ENCODE data around the gene SMIM33. TPM values are rescaled to one million over a fixed set of nuclear protein-coding genes. Genes with fewer than 3 reads are reported as not detected.
"Not testable (repeated sequence)": the region's sequence is repeated elsewhere in the genome, so short reads cannot be mapped to it uniquely, and the experiment has no call there.

The SMIM33 gene
- total RNA-seq: under 1 TPM; 0.08 to 0.10 TPM

DNA sequence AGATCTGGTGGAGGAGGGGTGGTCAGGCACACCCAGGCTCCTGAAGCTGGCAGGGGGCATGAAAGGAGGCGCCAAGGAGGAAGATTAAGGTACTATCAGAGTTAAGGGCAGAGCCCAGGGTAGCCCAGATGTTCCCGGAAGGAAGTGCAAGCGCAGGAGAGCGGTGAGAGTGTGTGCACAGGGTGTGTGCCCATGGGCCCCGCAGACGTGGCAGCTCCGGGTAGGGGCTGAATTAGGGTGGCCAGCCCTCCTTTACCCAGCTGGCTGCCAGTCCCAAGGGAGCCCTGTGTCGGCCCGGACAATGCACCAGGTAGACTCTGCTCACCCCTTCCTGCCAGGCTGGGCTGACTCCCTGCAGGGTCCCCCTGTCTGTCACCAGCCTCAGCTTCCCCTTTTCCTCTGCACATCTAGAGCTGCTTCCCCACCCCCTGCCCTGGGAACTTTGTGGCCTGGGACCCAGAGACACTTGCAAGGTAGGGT is at the start of gene SMIM33:
SMIM33 (plus strand) TSS at position 184 of the 480 bp plus-strand sequence; CDS start at position 302, 118 bp downstream.
- ChIA-PET CTCF (interaction anchor here (0.6 to 1.5 kb wide), 7 partner anchors 11 to 368 kb away, joined by 3 to 4 read pairs (median 3); no protein-coding TSS in a partner anchor), POLR2A (interaction anchor here (0.6 to 1.1 kb wide), 4 partner anchors 9 to 196 kb away, joined by 3 to 6 read pairs (median 3); partner anchors contain the start of gene STING1)

DNA sequence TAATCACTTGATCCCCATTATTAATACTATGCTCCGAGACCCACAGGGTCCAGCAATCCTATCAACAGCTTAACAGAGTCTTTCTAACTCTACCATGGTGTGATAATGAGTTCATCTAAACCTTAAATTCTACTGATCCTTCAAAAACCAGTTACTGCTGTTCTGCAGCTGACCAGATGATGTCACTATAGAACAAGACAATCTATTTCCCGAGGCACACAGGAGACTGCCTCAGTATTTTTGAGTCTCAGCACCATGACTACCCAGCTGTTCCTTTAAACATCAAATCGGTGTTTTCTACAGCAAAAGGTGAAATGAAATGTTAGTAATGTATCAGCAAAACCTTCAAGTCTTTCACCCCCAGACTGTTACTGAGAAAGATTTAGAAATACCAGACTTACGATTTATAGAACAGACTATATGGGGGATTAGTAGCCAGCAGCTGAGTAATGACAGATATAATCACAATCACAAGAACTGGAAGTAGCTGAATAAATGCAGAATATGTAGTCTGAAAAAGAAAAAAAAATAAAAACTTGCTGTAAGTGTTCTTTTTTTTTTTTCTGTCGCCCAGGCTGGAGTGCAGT is 48.4 kb upstream of the SMIM33 start:
- ChIA-PET POLR2A (no interaction called here), CTCF (interaction anchor here (0.7 to 9.5 kb wide), 16 partner anchors 10 to 210 kb away, joined by 3 to 163 read pairs (median 3); partner anchors contain the start of gene STING1)

DNA sequence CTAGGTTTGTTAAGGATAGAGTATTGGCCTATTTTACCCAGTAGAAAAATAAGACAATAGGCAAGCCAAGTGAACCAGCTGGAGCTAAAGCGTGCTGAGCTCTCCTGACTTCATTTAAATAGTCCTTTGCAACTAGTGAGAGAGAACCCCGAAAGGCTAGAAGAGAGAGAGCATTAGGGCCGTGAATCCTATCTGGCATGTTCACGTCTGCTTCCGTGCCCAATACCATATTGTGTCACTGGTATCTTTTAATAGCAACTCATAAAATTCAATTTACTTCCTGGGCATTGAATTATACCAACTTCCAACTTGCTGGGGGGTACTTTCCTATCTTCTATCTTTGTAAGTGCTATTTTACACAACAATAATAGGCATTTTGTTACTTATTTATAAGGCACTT is 45.3 kb upstream of the SMIM33 start:
- POLR2A ChIA-PET: interaction anchor here (0.6 to 1.1 kb wide), 2 partner anchors 11 to 112 kb away, joined by 3 to 4 read pairs; no protein-coding TSS in a partner anchor

DNA sequence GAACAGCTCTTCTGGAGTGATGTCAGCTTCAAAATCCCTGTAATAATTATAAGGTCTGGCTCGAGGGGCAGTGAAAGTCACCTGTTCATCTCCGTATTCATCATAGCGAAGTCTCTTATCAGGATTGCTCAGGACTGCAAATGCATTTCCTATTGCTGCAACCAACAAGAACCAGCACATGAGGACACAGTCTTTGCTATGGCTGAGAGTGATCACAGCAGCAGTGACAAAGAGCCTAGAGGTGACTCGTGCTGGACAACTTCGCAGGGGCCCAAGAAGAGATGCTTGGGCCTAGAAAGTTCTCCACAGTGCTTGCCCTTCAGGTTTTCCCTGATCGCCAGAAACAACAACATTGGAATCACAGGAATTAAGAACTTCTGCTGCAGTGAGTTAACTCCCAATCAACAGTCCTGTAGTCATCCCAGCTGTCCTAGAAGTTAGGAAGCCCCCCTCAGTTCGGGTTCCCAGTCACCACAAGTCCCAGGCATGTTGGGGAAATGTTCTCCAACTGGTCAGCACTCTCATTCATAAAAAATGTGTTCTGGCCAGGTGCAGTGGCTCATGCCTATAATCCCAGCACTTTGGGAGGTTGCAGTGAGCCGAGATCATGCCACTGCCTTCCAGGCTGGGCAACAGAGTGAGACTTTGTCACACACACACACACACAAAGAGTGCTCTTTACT is 44.5 kb upstream of the SMIM33 start:
- ChIA-PET POLR2A (no interaction called here), CTCF (interaction anchor here (9.5 kb wide), 1 partner anchor 88 kb away, joined by 163 read pairs; no protein-coding TSS in a partner anchor)

More for the DNA sequence above, 45.3 kb upstream of the SMIM33 start:
- CTCF ChIA-PET: interaction anchor here (1.1 to 9.5 kb wide), 2 partner anchors 11 to 89 kb away, joined by 3 to 163 read pairs; no protein-coding TSS in a partner anchor

DNA sequence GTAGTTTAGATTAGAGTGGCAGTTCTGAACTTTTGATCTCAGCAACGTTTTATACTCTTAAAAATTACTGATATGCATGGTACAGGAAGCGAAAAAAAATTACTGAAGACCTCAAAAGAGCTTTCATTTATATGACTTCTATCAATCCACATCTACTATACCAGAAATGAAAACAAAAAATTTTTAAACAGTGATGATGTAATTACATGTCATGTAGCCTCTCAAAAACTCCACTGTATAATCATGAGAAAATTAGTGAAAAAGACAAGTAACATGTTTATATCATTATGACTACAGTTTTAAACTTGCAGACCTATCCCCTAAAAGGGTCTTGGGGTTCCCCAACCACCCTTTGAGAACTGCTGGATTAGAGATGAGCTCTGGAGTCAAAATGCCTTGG is 40.8 kb upstream of the SMIM33 start:
- POLR2A ChIA-PET: interaction anchor here (1.0 kb wide), 1 partner anchor 133 kb away, joined by 3 read pairs; no protein-coding TSS in a partner anchor
- CTCF ChIA-PET: interaction anchor here (0.7 to 1.1 kb wide), 3 partner anchors 16 to 84 kb away, joined by 3 to 4 read pairs (median 3); no protein-coding TSS in a partner anchor

DNA sequence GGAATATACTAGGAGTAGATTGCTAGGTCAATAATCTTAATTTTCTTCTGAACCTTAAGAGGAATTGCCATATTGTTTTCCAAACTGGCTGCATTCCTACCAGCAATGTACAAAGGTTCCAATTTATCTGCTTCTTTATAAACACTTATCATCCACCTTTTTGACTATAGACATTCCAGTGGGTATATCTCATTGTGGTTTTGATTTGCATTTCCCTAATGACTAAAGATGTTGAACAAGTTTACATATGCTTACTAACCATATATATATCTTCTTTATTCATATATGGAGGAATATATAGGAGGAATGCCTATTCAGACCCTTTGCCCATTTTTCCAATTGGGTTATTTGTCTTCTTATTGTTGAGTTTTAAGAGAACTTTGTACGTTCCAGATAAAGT is 39.1 kb upstream of the SMIM33 start:
- CTCF ChIA-PET: no interaction called here
- POLR2A ChIA-PET: no interaction called here

DNA sequence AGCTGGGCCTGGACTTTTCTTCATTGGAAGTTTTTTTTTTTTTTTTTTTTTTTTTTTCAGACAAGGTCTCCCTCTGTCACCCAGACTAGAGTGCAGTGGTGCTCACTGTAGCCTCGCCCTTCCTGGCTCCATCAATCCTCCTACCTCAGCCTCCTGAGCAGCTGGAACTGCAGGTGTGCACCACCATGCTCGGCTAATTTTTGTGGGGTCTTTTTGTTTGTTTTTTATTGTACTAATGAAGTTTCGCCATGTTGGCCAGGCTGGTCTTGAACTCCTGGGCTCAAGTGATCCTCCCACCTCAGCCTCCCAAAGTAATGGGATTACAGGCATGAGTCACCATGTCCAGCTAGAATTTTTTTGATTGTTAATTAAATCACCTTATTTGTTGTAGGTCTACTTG is 35.1 kb upstream of the SMIM33 start:
- POLR2A ChIA-PET: interaction anchor here (0.7 kb wide), 1 partner anchor 148 kb away, joined by 3 read pairs; no protein-coding TSS in a partner anchor

DNA sequence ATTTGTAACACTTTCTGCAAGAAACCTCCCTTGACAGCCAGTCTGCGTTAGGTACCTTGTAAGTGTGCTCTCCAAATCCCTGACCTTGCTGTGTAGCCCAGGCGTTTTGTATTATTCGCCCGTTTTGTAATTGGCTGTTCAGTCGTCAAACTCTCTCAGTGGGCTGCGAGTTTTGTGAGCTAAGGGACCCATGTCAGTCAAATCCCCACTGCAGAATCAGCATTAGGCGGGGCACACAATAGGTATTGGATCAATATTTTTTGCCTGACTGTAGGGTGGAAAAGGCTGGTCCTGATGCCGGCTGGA is 32.1 kb upstream of the SMIM33 start:
- POLR2A ChIA-PET: interaction anchor here (0.8 to 3.3 kb wide), 9 partner anchors 9 to 144 kb away, joined by 3 to 19 read pairs (median 4); partner anchors contain the start of genes SPATA24 and STING1
- CTCF ChIA-PET: interaction anchor here (0.5 to 4.4 kb wide), 11 partner anchors 10 to 177 kb away, joined by 3 to 27 read pairs (median 4); partner anchors contain the start of gene STING1

More for the DNA sequence above, 35.1 kb upstream of the SMIM33 start:
- CTCF ChIA-PET: interaction anchor here (1.5 to 4.4 kb wide), 2 partner anchors 78 to 275 kb away, joined by 4 to 27 read pairs; no protein-coding TSS in a partner anchor

DNA sequence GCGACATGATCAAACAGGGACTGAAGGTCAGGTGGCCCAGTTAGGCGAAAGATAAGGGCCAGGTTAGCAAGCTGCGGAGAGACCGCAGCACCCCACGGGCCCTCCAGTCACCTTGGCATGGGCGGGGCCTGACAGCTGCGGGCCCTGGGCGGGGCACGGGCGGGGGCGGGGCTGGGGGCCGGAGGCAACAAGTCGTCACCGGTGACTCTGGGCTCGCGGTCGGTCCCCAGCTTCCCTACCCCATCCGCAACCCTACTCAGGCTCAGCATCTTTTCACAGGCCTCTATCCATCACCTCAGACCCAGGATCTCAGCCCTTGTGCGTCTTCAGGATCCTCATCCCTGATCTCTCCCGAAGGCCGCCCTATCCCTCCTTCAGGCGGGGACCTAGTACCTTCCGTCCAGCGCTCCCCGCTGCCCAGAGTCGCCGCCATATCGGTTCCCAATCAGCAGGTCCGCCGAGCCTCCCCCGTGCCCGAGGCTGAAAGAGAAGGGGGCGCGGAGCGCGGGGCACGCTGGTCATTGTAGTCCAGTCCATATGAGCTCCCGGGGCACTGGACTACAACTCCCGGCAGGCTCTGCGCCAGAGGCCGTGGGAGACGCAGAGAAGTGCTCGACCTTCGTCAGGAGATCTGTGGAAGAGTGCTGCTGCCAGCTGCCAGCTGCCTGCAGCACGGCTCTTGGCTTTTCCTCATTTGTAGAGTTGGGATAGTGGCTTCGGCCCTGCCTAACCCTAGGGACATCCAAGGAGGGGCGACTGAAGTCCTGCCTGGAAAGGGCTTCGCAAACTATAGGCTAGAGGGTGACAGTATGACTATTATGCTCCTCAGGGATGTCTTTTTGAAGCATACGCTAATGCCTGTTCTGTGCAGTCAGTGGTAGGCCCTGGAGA is 31.5 kb upstream of the SMIM33 start, which contains the start of gene DNAJC18:
DNAJC18 (minus strand) TSS at position 513 of the 891 bp plus-strand sequence; CDS start at position 433, 80 bp downstream.
- CTCF ChIA-PET: interaction anchor here (0.5 to 4.4 kb wide), 11 partner anchors 9 to 176 kb away, joined by 3 to 27 read pairs (median 4); partner anchors contain the start of gene STING1

DNA sequence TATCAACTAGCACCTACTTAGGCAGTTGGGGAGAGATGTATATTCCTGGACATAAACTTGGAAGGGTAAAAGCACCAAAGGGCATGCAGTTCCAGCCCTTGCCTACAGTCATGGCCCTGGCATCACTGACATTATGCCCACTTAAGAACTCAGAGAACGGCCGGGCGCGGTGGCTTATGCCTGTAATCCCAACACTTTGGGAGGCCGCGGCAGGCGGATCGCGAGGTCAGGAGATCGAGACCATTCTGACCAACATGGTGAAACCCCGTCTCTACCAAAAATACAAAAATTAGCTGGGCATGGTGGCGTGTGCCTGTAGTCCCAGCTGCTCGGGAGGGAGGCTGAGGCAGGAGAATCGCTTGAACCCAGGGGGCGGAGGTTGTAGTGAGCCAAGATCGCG is 30.4 kb upstream of the SMIM33 start:
- CTCF ChIA-PET: interaction anchor here (2.5 kb wide), 1 partner anchor 42 kb away, joined by 17 read pairs; the partner anchor contains the start of gene STING1
- POLR2A ChIA-PET: not testable (repeated sequence)

More for the DNA sequence above, 31.5 kb upstream of the SMIM33 start, which contains the start of gene DNAJC18:
- POLR2A ChIA-PET: interaction anchor here (0.6 to 3.3 kb wide), 10 partner anchors 8 to 145 kb away, joined by 3 to 19 read pairs (median 4); partner anchors contain the start of genes SPATA24 and STING1

DNA sequence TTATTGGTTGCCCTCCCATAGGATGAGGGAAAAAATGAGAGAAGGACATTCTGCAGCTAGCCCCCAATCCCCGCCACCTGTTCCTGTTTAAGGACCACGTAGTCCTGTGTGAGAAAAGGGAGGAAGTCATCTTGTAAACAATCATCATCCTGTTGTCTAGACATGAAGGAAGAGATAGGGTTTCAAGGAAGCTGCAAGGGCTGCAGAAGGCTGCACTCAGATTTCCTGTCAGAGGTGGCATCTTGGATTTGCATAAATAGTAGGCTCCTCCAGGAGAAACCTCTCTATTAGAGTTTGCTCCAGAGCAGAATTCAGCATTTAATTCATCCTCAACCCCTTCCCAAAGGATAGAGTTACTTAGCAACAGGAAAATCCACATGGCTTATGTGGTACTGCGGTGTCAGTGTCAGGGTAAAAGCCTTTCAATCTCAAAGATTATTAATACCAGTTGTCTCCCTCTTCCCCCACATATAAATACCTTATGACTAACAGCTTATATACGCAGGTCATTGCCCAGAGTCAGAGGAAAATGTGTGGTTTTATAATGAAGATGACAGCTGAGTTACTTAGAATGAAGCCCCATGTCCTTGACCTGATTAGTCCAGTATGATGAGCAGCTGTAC is 26.9 kb upstream of the SMIM33 start:
- CTCF ChIA-PET: interaction anchor here (0.7 to 1.4 kb wide), 6 partner anchors 10 to 69 kb away, joined by 3 to 4 read pairs (median 4); no protein-coding TSS in a partner anchor
- POLR2A ChIA-PET: interaction anchor here (0.6 kb wide), 1 partner anchor 16 kb away, joined by 5 read pairs; no protein-coding TSS in a partner anchor

DNA sequence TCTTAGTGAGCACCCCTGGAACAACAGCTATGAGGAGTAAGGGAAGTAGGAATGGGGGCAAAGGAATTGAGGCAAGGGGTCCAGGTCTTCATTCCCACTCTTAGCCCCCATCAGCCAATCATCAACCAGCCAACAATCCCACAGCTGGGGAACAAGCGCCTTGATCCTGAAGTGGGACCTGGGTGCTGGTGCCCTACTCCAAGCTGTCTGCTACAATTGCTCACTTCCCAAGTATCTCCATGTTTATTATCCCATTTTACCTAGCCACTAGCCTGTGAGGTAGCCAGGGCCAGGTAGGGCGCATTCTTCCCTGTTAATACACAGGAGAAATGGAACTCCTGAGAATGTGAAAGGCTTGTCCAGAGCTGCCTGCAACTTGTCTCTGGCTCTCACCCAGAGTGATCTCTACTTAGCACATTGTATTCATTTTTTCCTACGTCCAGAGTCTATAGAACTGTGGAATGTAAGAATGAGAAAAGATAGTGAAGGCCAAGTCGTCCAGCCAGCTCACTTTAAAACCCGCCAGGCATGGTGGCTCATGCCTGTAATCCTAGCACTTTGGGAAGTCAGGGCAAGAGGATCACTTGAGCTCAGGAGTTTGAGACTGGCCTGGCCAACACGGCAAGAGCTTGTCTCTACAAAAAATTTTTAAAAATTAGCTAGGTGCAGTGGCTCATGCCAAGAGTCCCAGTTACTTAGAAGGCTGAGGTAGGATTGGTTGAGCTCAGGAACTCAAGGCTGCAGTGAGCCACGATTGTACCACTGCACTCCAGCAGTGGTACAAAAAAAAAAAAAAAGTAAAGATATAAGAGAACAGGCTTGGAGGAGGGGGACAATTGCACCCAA is 25.3 kb upstream of the SMIM33 start:
- CTCF ChIA-PET: interaction anchor here (1.0 to 1.4 kb wide), 4 partner anchors 12 to 68 kb away, joined by 3 to 7 read pairs (median 4); no protein-coding TSS in a partner anchor
- POLR2A ChIA-PET: no interaction called here

DNA sequence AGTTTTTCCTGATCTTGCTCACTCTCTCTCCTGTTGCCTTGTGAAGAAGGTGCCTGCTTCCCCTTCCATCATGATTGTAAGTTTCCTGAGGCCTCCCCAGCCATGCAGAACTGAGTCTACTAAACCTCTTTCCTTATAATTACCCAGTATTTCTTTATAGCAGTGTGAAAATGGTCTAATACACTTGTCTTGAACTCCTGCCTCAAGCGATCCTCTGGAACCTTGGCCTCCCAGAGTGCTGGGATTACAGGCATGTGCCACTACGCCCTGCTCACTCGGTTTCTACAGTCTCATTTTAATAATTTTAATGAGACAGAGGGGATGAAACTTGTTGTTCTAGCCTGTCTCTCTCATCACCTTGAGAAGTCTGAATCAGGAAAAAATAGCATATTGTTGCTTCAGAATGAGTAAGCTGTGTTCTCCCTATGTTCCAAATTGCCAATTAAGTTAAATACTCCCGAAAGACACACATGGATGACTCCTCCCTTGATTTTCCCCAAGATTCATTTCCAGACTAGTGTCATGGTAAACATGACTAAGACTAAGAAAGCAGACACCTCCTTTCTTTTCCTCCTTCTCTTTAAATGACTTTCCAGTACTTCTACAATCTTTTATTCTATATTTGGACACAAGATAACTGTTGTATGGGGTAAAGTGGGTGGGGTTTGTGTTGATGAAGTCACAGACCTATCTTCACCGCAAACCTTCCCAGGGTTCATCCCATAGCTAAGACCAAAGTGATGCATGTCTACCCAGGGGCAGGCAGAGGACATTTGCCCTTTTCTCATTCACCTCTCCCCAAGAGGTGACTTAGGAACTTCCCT is 23.6 kb upstream of the SMIM33 start:
- POLR2A ChIA-PET: interaction anchor here (0.8 to 1.9 kb wide), 8 partner anchors 8 to 49 kb away, joined by 3 to 10 read pairs (median 4); partner anchors contain the start of genes DNAJC18 and STING1
- CTCF ChIA-PET: interaction anchor here (0.6 to 1.5 kb wide), 3 partner anchors 11 to 32 kb away, joined by 4 to 7 read pairs (median 5); no protein-coding TSS in a partner anchor

DNA sequence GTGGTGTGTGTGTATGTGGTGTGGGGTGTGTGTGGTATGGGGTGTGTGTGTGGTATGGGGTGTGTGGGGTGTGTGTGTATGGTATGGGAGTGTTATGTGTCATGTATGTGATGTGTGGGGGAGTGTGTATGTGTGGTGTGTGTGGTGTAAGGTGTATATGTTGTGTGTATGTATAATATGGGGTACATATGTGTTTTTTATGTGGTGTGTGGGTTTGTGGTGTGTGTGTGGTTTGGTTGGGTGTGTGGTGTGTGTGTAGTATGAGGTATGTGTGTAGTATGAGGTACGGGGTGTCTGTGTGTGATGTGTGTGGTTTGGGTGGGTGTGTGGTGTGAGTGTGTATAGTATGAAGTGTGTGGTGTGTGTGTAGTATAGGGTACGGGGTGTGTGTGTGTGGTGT is 19.6 kb upstream of the SMIM33 start:
- CTCF ChIA-PET: interaction anchor here (1.0 kb wide), 2 partner anchors 8 to 63 kb away, joined by 4 to 6 read pairs; no protein-coding TSS in a partner anchor

DNA sequence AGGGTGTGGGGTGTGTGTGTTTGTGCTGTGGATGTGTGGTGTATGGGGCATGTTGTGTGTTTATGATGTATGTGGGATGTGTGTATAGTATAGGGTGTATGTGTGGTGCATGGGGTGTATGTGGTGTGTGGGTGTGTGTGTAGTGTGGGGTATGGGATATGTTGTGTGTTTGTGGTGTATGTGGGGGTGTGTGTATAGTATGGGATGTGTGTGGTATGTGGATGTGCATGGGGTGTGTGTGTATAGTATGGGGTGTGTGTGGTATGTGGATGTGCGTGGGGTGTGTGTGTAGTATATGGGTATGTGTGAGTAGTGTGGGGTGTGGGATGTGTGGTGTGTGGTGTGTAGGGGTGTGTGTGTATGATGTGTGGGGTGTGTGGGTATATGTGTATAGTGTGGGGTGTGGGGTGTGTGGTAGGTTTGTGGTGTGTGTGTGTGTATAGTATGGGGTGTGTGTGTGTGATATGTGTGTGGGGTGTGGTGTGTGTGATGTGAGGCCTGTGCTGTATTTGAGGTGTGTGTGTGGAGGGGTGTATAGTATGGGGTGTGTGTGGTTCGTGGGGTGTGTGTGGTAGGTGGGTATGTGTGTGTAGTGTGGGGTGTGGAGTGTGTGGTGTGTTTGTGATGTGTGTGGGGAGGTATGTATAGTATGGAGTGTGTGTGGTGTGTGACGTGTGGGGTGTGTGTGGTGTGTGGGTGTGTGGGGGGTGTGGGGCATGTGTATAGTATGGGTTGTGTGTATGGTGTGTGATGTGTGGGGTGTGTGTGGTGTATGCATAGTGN is 18.7 kb upstream of the SMIM33 start:
- POLR2A ChIA-PET: no interaction called here
- CTCF ChIA-PET: no interaction called here

More for the DNA sequence above, 19.6 kb upstream of the SMIM33 start:
- POLR2A ChIA-PET: no interaction called here
